ENCODE measurements around the gene ALOX15B.

Gene ALOX15B

GRCh38 chr17:8082292-8082691 lies 43.4 kb downstream of the ALOX15B start:
- Histone ChIP-seq H3K4me3 (ENCODE audit: severe bottlenecking) (no peak overlapping the region), H3K9me3 (ENCODE audit: severe bottlenecking) (no peaks in the 10 kb centered on the region), H3K27me3 (ENCODE audit: insufficient read depth, poor library complexity, severe bottlenecking) (no peaks in the 10 kb centered on the region), H3K4me1 (ENCODE audit: insufficient read depth, poor library complexity, severe bottlenecking) (no peaks in the 10 kb centered on the region), H3K27ac (ENCODE audit: poor library complexity, severe bottlenecking) (no peak overlapping the region), H3K36me3 (ENCODE audit: low read depth) (no peaks in the 10 kb centered on the region)
- TF ChIP-seq CTCF (IDR thresholded peaks at IDR 0.05; ENCODE audit: poor library complexity, severe bottlenecking) = no peak
- no peak for DNase-seq (ENCODE audit: low spot score)
- no peak for ATAC-seq (ENCODE audit: low read depth)

- no peak overlapping the region for H3K4me3 ChIP-seq (ENCODE audit: severe bottlenecking)
- H3K27ac ChIP-seq (ENCODE audit: poor library complexity, severe bottlenecking) = no peak overlapping the region
- H3K4me1 ChIP-seq (ENCODE audit: insufficient read depth, poor library complexity, severe bottlenecking) = no peaks in the 10 kb centered on the region
- no peak for TF ChIP-seq CTCF (IDR thresholded peaks at IDR 0.05; ENCODE audit: poor library complexity, severe bottlenecking)
- ATAC-seq (ENCODE audit: low read depth) = no peak
- H3K36me3 ChIP-seq (ENCODE audit: low read depth) = no peaks in the 10 kb centered on the region
- H3K27me3 ChIP-seq (ENCODE audit: insufficient read depth, poor library complexity, severe bottlenecking) = no peaks in the 10 kb centered on the region
- H3K9me3 ChIP-seq (ENCODE audit: severe bottlenecking) = no peaks in the 10 kb centered on the region
- DNase-seq (ENCODE audit: low spot score) = no peak
Observed at GRCh38 chr17:8084250-8084649, 45.4 kb downstream of the ALOX15B start.

GRCh38 chr17:8087075-8087951 lies 48.5 kb downstream of the ALOX15B start, which contains the start of gene ALOX12B:
TSS of gene ALOX12B (minus strand) at chr17:8087716. CDS start at chr17:8087442, 274 bp downstream.
- no peaks in the 10 kb centered on the region for H3K27me3 ChIP-seq (ENCODE audit: insufficient read depth, poor library complexity, severe bottlenecking)
- TF ChIP-seq CTCF (IDR thresholded peaks at IDR 0.05; ENCODE audit: poor library complexity, severe bottlenecking) = no peak
- peak; percentile 38; the same call in 1 of the 3 replicates for ATAC-seq (ENCODE audit: low read depth)

GRCh38 chr17:8087952-8088230 lies 49.0 kb downstream of the ALOX15B start:
- ATAC-seq (ENCODE audit: low read depth) = no peak
- H3K27ac ChIP-seq (ENCODE audit: poor library complexity, severe bottlenecking) = no peak overlapping the region

More at GRCh38 chr17:8087075-8087951, 48.5 kb downstream of the ALOX15B start, which contains the start of gene ALOX12B:
- Histone ChIP-seq H3K36me3 (ENCODE audit: low read depth) (no peaks in the 10 kb centered on the region), H3K4me3 (ENCODE audit: severe bottlenecking) (no peak within 1 kb of the TSS), H3K4me1 (ENCODE audit: insufficient read depth, poor library complexity, severe bottlenecking) (no peaks in the 10 kb centered on the region), H3K27ac (ENCODE audit: poor library complexity, severe bottlenecking) (no peak within 1 kb of the TSS), H3K9me3 (ENCODE audit: severe bottlenecking) (no peaks in the 10 kb centered on the region)
- DNase-seq (ENCODE audit: low spot score) = no peak

More at GRCh38 chr17:8087952-8088230, 49.0 kb downstream of the ALOX15B start:
- DNase-seq (ENCODE audit: low spot score) = no peak
- no peaks in the 10 kb centered on the region for H3K36me3 ChIP-seq (ENCODE audit: low read depth)
- no peaks in the 10 kb centered on the region for H3K27me3 ChIP-seq (ENCODE audit: insufficient read depth, poor library complexity, severe bottlenecking)
- H3K4me1 ChIP-seq (ENCODE audit: insufficient read depth, poor library complexity, severe bottlenecking) = no peaks in the 10 kb centered on the region
- H3K4me3 ChIP-seq (ENCODE audit: severe bottlenecking) = no peak overlapping the region
- no peaks in the 10 kb centered on the region for H3K9me3 ChIP-seq (ENCODE audit: severe bottlenecking)
- TF ChIP-seq CTCF (IDR thresholded peaks at IDR 0.05; ENCODE audit: poor library complexity, severe bottlenecking) = no peak

Measured in RWPE2 (cell line).